A673 (cell line): ENCODE measurements around the gene CHN1. TPM values are rescaled to one million over a fixed set of nuclear protein-coding genes. Genes with fewer than 3 reads are reported as not detected.
A peak's percentile ranks its signal among the peaks of the same experiment; 100 is the strongest.

Source experiments
- BruUV-seq: library from RNA; stranded (reverse); fragments of 400-500 nt; replicated peaks from 2 replicates; lab custom pipeline; 2021; lab: Mats Ljungman, UMichigan
- CTCF ChIA-PET: fragments of 300-600 bp; sonication (Branson Sonifier 250); formaldehyde crosslinking; loops from one replicate; lab custom pipeline; 2022; ENCODE audit warnings: antibody characterized with exemption; lab: Charles Lee
- POLR2A ChIA-PET: fragments of 300-600 bp; sonication (Branson Sonifier 250); formaldehyde crosslinking; loops from one replicate; lab custom pipeline; 2022; ENCODE audit warnings: antibody characterized with exemption; ENCODE audit not compliant: low non-redundant PET; lab: Charles Lee
- DNase-seq: peaks from one replicate; pipeline ENCODE4 v3.0.0-alpha.2; 2015; ENCODE audit warnings: low spot score
- H3K27ac ChIP-seq: fragments of 200-600 bp; sonication (generic); 2 replicates; pipeline ENCODE4 v1.5.1; 2016; ENCODE audit warnings: mixed run types, low read depth, mild to moderate bottlenecking, mixed read lengths, antibody characterized with exemption, low read length; ENCODE audit not compliant: poor library complexity, severe bottlenecking
- H3K27me3 ChIP-seq: fragments of 200-600 bp; sonication (generic); replicated peaks from 2 replicates; pipeline ENCODE4 v1.6.1; 2017; ENCODE audit warnings: mixed run types, low read depth, mild to moderate bottlenecking, mixed read lengths, antibody characterized with exemption, low read length; ENCODE audit not compliant: insufficient read depth, poor library complexity
- H3K36me3 ChIP-seq: fragments of 200-600 bp; sonication (generic); 2 replicates; pipeline ENCODE4 v1.6.1; 2016; ENCODE audit warnings: mixed run types, mild to moderate bottlenecking, mixed read lengths, antibody characterized with exemption, low read length; ENCODE audit not compliant: insufficient read depth, poor library complexity, severe bottlenecking
- H3K4me1 ChIP-seq: fragments of 200-600 bp; sonication (generic); 2 replicates; pipeline ENCODE4 v1.6.1; 2017; ENCODE audit warnings: mixed run types, mild to moderate bottlenecking, mixed read lengths, antibody characterized with exemption, low read length; ENCODE audit not compliant: insufficient read depth, poor library complexity, severe bottlenecking
- H3K4me3 ChIP-seq: fragments of 200-600 bp; sonication (generic); 2 replicates; pipeline ENCODE4 v1.5.1; 2016; ENCODE audit warnings: low read depth, mixed run types, mild to moderate bottlenecking, mixed read lengths, low read length; ENCODE audit not compliant: poor library complexity, severe bottlenecking
- H3K9me3 ChIP-seq: fragments of 200-600 bp; sonication (generic); 2 replicates; pipeline ENCODE4 v1.6.1; 2016; ENCODE audit warnings: mixed run types, low read depth, mild to moderate bottlenecking, mixed read lengths, antibody characterized with exemption, low read length; ENCODE audit not compliant: poor library complexity, severe bottlenecking
- EZH2 ChIP-seq: fragments of 200-600 bp; sonication (generic); IDR thresholded peaks from 2 replicates; pipeline ENCODE4 v1.6.1; 2017; ENCODE audit warnings: borderline replicate concordance, low read depth, mild to moderate bottlenecking, mixed read lengths, antibody characterized with exemption, low read length; ENCODE audit not compliant: poor library complexity, severe bottlenecking
- intact Hi-C: fragments of 100-400 bp; cut with micrococcal nuclease; formaldehyde crosslinking; loops from one replicate; pipeline ENCODE4 v1.10.0; 2022; ENCODE audit not compliant: unreplicated experiment
- total RNA-seq: library from RNA; stranded (reverse); gene quantifications from 2 replicates; pipeline ENCODE4 v1.2.3, GENCODE V29; 2021
- TF ChIP-seq, protein P1 (sequence below): fragments of 300-800, 200-600 bp; sonication (generic); conservative IDR thresholded peaks from 2 replicates; pipeline ENCODE4 v1.5.1; 2017; ENCODE audit warnings: low read depth, mild to moderate bottlenecking, antibody characterized with exemption, low read length, moderate library complexity, mixed read lengths

CHN1 gene
- total RNA-seq, 1 experiment from 2014 or later: 11.3 TPM

DNA sequence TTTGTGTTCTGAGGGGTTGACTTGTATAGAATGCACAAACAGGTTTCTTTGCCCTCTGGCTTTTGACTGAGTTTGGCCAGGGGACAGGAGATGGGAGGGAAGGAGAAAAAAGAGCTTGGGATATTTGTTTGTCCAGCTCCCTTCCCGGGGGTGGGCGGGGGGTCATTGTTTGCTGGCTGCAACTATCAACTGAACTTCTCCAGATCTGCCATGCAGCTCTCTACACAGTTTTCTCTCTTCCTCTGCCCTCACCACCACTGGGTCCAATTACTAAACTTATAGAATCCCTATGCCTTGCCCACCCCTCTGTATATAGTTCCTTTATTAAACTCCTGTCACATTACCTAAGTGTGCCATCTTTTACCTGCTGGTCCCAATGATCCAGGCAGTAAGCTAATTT, 32.8 kb upstream of the CHN1 start:
- intact Hi-C loops: loop anchor here (10.0 kb wide), 2 partner anchors 147 to 247 kb away; partner anchors contain the start of gene ATP5MC3
- H3K27ac ChIP-seq: no peak overlapping the region
- POLR2A ChIA-PET: no interaction called here
- no peaks in the 10 kb centered on the region for H3K36me3 ChIP-seq
- H3K27me3 ChIP-seq: no peaks in the 10 kb centered on the region
- no peak for DNase-seq
- no peaks in the 10 kb centered on the region for H3K4me1 ChIP-seq
- CTCF ChIA-PET: interaction anchor here (0.6 kb wide), 1 partner anchor 259 kb away, joined by 6 read pairs; no protein-coding TSS in a partner anchor
- no peak overlapping the region for H3K4me3 ChIP-seq
- TF ChIP-seq, protein P1, sequence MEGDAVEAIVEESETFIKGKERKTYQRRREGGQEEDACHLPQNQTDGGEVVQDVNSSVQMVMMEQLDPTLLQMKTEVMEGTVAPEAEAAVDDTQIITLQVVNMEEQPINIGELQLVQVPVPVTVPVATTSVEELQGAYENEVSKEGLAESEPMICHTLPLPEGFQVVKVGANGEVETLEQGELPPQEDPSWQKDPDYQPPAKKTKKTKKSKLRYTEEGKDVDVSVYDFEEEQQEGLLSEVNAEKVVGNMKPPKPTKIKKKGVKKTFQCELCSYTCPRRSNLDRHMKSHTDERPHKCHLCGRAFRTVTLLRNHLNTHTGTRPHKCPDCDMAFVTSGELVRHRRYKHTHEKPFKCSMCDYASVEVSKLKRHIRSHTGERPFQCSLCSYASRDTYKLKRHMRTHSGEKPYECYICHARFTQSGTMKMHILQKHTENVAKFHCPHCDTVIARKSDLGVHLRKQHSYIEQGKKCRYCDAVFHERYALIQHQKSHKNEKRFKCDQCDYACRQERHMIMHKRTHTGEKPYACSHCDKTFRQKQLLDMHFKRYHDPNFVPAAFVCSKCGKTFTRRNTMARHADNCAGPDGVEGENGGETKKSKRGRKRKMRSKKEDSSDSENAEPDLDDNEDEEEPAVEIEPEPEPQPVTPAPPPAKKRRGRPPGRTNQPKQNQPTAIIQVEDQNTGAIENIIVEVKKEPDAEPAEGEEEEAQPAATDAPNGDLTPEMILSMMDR: no peak
- TF ChIP-seq EZH2: no peak
- BruUV-seq: no TSS peak
- no peaks in the 10 kb centered on the region for H3K9me3 ChIP-seq

DNA sequence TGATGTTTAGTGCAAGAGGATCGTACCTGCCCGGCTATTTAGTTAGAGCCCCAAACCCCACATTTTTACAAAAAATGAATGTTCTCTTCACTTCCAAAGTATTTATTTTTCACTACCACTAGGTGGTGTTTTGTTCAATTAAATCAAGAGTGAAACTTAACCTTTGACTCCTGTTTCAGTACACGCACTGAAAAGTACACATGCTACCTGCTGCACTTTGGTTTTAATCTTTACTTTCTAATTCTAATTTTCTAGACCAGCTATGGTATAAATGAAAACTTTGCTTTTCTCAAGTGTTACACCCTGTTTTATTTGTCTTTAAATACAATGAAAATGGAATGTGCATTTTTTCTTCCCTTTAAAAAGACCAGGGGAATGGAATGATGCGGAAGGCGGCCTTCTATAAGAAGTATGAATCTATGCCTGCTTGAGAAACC, 31.4 kb upstream of the CHN1 start:
- CTCF ChIA-PET: no interaction called here
- BruUV-seq: no TSS peak
- H3K27me3 ChIP-seq: no peaks in the 10 kb centered on the region
- intact Hi-C loops: loop anchor here (10.0 kb wide), 2 partner anchors 148 to 248 kb away; partner anchors contain the start of gene ATP5MC3
- H3K9me3 ChIP-seq: no peaks in the 10 kb centered on the region
- DNase-seq: peak; percentile 55
- no peak overlapping the region for H3K27ac ChIP-seq
- POLR2A ChIA-PET: no interaction called here
- H3K4me3 ChIP-seq: no peak overlapping the region
- no peaks in the 10 kb centered on the region for H3K4me1 ChIP-seq
- TF ChIP-seq, protein P1: peak; percentile 57
- TF ChIP-seq EZH2: no peak
- H3K36me3 ChIP-seq: no peaks in the 10 kb centered on the region

DNA sequence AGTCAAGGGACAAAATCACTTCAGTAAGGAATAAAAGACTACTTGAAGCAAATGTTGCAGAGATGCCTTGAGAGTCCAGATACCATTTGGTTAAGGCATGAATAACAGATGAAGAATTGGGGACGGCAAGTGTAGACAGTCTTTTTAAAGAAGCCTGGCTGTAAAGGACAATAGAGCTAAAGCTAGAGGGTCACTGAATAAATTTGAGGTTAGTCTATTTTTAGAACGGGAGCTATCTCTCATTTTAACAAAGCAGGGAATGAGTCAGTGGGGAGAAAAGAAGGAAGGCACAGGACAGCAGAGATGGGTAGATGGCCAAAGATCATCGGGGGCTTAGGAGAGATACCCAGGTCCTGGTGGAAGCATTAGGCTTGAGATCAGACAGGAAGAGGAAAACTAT, 30.6 kb upstream of the CHN1 start:
- CTCF ChIA-PET: no interaction called here

More for the DNA sequence above, 30.6 kb upstream of the CHN1 start:
- DNase-seq: no peak
- no TSS peak for BruUV-seq
- H3K36me3 ChIP-seq: no peaks in the 10 kb centered on the region
- no peaks in the 10 kb centered on the region for H3K4me1 ChIP-seq
- H3K27me3 ChIP-seq: no peaks in the 10 kb centered on the region
- no peak overlapping the region for H3K27ac ChIP-seq
- intact Hi-C loops: loop anchor here (10.0 kb wide), 2 partner anchors 149 to 249 kb away; partner anchors contain the start of gene ATP5MC3
- TF ChIP-seq, protein P1: no peak
- no peak for TF ChIP-seq EZH2
- no peaks in the 10 kb centered on the region for H3K9me3 ChIP-seq
- POLR2A ChIA-PET: no interaction called here
- no peak overlapping the region for H3K4me3 ChIP-seq
